Lower lobe of right lung (tissue), 2 donors: Measurements from ENCODE around the gene UBE3C. TPM values are rescaled to one million over a fixed set of nuclear protein-coding genes. Genes with fewer than 3 reads are reported as not detected.

Source experiments
- ATAC-seq, 2 donors: fragments of 200-7000 bp; cut with Tn5 transposase; one replicate each; pipeline ENCODE4 v1.9.1; 2020 to 2022; ENCODE audit warnings: mild to moderate bottlenecking in 2 of 2, moderate library complexity in 2 of 2
- DNase-seq: peaks from one replicate; pipeline ENCODE4 v3.0.0-alpha.2; 2020
- H3K27ac ChIP-seq: fragments of 200-600 bp; one replicate; pipeline ENCODE4 v1.8.0; 2022
- H3K27me3 ChIP-seq: fragments of 200-600 bp; one replicate; pipeline ENCODE4 v1.8.0; 2022; ENCODE audit warnings: low read depth
- H3K36me3 ChIP-seq: fragments of 200-600 bp; one replicate; pipeline ENCODE4 v1.8.0; 2022; ENCODE audit warnings: mild to moderate bottlenecking
- H3K4me1 ChIP-seq: fragments of 200-600 bp; one replicate; pipeline ENCODE4 v1.8.0; 2022
- H3K4me3 ChIP-seq: fragments of 200-600 bp; one replicate; pipeline ENCODE4 v1.8.0; 2022; ENCODE audit warnings: mild to moderate bottlenecking
- H3K9me3 ChIP-seq: fragments of 200-600 bp; one replicate; pipeline ENCODE4 v1.8.0; 2022
- intact Hi-C: fragments of 100-400 bp; cut with DNase I; formaldehyde crosslinking; loops from one replicate; pipeline ENCODE4 v1.11.0; 2022
- total RNA-seq: library from RNA; stranded (reverse); fragmentation: NEBNext Ultra II Directional; extraction: Animal tissue kit (Norgen Biotek cat#: 25700); gene quantifications from one replicate; pipeline ENCODE4 v1.2.1, GENCODE V29; 2021
- TF ChIP-seq, protein P1 (sequence below): fragments of 200-600 bp; IDR thresholded peaks from one replicate; pipeline ENCODE4 v1.8.0; 2022; ENCODE audit warnings: antibody characterized with exemption, mild to moderate bottlenecking
- donor health status: DM: no; HTN: yes; CAD: no; lungs with severe emphysema.

Gene UBE3C
- total RNA-seq, 1 donor from 2014 or later = 55.7 TPM

GRCh38 chr7:157301610-157302120, 162.9 kb downstream of the UBE3C start:
- Histone ChIP-seq H3K27me3 (no peaks in the 10 kb centered on the region), H3K9me3 (no peaks in the 10 kb centered on the region), H3K27ac (peak overlapping the region; percentile 73), H3K36me3 (no peaks in the 10 kb centered on the region), H3K4me3 (peak overlapping the region; percentile 14), H3K4me1 (peaks cover 14% of the 10 kb centered on the region)
- intact Hi-C loops = no loop called here
- DNase-seq = no peak
- ATAC-seq = no peak
- TF ChIP-seq, protein P1, sequence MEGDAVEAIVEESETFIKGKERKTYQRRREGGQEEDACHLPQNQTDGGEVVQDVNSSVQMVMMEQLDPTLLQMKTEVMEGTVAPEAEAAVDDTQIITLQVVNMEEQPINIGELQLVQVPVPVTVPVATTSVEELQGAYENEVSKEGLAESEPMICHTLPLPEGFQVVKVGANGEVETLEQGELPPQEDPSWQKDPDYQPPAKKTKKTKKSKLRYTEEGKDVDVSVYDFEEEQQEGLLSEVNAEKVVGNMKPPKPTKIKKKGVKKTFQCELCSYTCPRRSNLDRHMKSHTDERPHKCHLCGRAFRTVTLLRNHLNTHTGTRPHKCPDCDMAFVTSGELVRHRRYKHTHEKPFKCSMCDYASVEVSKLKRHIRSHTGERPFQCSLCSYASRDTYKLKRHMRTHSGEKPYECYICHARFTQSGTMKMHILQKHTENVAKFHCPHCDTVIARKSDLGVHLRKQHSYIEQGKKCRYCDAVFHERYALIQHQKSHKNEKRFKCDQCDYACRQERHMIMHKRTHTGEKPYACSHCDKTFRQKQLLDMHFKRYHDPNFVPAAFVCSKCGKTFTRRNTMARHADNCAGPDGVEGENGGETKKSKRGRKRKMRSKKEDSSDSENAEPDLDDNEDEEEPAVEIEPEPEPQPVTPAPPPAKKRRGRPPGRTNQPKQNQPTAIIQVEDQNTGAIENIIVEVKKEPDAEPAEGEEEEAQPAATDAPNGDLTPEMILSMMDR = no peak

DNA sequence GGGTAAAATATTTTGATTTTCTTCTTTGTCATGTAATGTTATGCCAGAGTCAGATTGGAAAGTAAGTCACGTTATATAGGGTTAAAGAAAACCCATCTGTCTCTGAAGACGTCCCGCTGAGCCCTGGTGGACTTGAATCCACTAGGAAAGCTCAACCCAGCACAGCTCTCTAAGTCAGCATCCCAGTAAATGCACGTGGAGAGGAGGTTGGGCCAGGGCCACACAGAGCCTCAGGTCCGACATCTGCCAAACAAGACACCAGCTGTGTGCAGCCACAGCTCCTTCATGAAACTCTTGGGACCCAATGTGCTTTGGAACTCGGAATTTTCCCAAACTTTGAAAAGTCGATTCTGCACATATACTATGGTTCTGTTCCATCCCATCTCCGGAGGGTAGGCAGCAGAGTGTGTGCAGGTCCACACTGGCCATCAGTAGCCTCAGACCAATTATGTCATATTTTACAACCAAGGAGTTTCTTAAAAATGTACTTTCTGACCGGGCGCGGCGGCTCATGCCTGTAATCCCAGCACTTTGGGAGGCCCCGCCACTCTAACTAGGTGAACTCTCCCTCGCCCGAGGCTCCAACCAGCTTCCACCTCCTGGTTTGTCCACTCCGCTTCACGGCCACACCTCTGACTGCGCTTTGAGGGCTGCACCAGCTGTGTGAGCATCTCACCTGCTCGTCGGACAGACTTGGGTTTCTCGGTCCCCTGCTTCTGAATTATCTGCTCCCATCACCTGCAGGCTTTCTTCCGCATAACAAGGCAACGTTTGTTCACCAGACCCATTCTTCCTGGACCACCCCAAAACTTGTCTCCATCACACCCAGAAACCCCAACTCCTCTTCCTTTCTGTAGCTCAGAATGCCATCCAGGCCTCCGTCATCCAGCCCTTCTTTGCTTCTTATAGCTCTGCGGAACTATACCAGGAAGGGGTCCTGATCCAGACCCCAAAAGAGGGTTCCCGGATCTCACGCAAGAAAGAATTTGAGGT, 168.4 kb downstream of the UBE3C start:
- H3K4me1 ChIP-seq = peaks cover 3% of the 10 kb centered on the region
- H3K27ac ChIP-seq = no peak overlapping the region
- TF ChIP-seq, protein P1 = no peak
- H3K36me3 ChIP-seq = no peaks in the 10 kb centered on the region
- intact Hi-C loops = no loop called here
- no peaks in the 10 kb centered on the region for H3K27me3 ChIP-seq
- H3K9me3 ChIP-seq = no peaks in the 10 kb centered on the region
- H3K4me3 ChIP-seq = no peak overlapping the region
- no peak for ATAC-seq
- DNase-seq = no peak

DNA sequence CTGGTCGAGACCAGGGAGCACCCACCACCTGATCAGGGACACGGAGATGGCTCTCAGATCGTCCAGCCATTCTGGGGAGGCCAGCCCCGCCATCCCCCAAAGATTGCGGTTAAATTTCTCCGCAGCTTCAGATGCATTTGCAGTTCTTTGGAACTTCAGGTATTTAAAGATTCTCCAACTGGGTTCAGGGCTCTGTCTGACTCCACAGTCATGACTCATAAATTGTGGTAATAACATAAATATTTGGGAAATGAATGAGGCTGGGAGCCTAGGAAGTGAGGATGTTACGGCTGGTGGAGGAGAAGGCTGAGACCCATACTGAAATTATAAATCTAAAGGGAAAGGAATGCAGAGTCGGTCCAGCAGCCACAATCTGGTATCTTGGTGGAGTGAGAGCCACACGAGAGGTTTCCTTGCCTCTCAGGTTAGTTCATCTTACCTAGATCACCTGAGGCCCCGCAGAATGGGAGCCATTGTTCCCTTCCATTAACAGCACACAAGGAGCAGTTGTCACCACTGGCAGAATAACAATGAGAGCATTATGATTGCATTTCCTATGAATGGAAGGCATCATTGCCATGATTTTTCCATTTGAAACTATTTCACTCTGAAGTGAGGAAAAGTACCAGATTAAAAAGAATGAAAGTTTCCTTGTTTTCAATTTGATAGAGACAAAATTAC, 171.4 kb downstream of the UBE3C start:
- TF ChIP-seq, protein P1 = no peak
- no peaks in the 10 kb centered on the region for H3K9me3 ChIP-seq
- H3K4me1 ChIP-seq = no peaks in the 10 kb centered on the region
- no peak overlapping the region for H3K4me3 ChIP-seq
- no peak overlapping the region for H3K27ac ChIP-seq
- no peaks in the 10 kb centered on the region for H3K36me3 ChIP-seq
- intact Hi-C loops = no loop called here
- no peaks in the 10 kb centered on the region for H3K27me3 ChIP-seq
- ATAC-seq (no peak), DNase-seq (no peak)

DNA sequence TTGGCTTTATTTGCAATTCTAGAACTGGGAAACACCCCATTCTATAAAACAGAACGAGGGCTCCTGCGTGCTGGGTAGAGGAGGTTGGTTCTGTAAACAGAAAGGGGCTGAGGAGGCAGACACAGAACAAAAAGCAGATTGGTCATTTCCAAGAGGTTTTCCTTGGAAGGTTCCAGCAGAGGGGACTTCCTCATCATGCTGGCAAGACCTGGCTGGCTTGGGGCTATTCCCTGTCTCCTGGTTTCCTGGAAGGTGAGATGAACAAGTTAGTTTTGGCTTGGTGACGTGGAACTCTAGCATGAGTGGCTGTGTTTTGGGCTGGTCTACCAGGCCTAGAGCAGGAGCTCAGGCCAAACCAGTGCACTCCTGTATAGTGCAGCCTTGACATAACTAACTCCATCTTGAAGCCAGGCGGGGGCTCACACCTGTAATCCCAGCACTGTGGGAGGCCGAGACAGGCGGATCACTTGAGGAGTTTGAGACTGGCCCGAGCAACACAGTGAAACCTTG, 172.0 kb downstream of the UBE3C start:
- Histone ChIP-seq H3K27me3 (no peaks in the 10 kb centered on the region), H3K4me3 (no peak overlapping the region), H3K36me3 (no peaks in the 10 kb centered on the region), H3K4me1 (no peaks in the 10 kb centered on the region), H3K27ac (no peak overlapping the region), H3K9me3 (no peaks in the 10 kb centered on the region)
- no peak for ATAC-seq
- TF ChIP-seq, protein P1 = no peak
- DNase-seq = no peak
- intact Hi-C loops = no loop called here

- ATAC-seq (no peak), DNase-seq (no peak)
- intact Hi-C loops = no loop called here
- Histone ChIP-seq H3K27me3 (no peaks in the 10 kb centered on the region), H3K36me3 (no peaks in the 10 kb centered on the region), H3K9me3 (no peaks in the 10 kb centered on the region), H3K27ac (no peak overlapping the region), H3K4me3 (no peak overlapping the region), H3K4me1 (peaks cover 1% of the 10 kb centered on the region)
- TF ChIP-seq, protein P1 = no peak
Measured at GRCh38 chr7:157312941-157313340, 174.2 kb downstream of the UBE3C start.
